Measurements from ENCODE around the gene SPTSSA. TPM values are rescaled to one million over a fixed set of nuclear protein-coding genes. Genes with fewer than 3 reads are reported as not detected.

The SPTSSA gene
- total and polyA plus RNA-seq, 2 donors (not counting 1 experiment from before 2014, with no cell fraction given): 3.8 to 6.9 TPM

- H4K20me1 ChIP-seq (ENCODE audit: control insufficient read depth, insufficient read depth, low read length, poor library complexity, severe bottlenecking): no peaks in the 10 kb centered on the region
- H3K27ac Mint-ChIP-seq: no peak overlapping the region
- no peaks in the 10 kb centered on the region for H3K9me3 Mint-ChIP-seq (ENCODE audit: insufficient read depth)
- H3K4me3 Mint-ChIP-seq: no peak overlapping the region
- ChIA-PET POLR2A (no interaction called here), CTCF (no interaction called here)
- no peak overlapping the region for H3K27ac ChIP-seq (ENCODE audit: low read length in 2 of 2)
- no peak overlapping the region for H3K4me2 ChIP-seq (replicated peaks; ENCODE audit: low read depth, low read length, poor library complexity, severe bottlenecking)
- no peaks in the 10 kb centered on the region for H3K4me1 Mint-ChIP-seq
- no peak overlapping the region for H2AFZ ChIP-seq (ENCODE audit: insufficient read depth, low read depth, low read length, poor library complexity, severe bottlenecking)
- WGBS (ENCODE audit: insufficient coverage): 85% methylated on average over 8 of the region's 14 CpGs
- intact Hi-C loops (cut with micrococcal nuclease): no loop called here
- no peaks in the 10 kb centered on the region for H3K27me3 ChIP-seq (replicated peaks in 1 of 4; ENCODE audit: control extremely low read depth in 1 of 4, control insufficient read depth in 3 of 4, insufficient read depth in 4 of 4, low read length in 3 of 4)
- ATAC-seq (ENCODE audit: low read depth): no peak
- H3K9me3 ChIP-seq (ENCODE audit: control extremely low read depth in 1 of 3, control insufficient read depth in 2 of 3, insufficient read depth in 1 of 3, low read length in 2 of 3): no peaks in the 10 kb centered on the region
- DNase-seq: no peak
- H3K9ac ChIP-seq (ENCODE audit: low read length): no peak overlapping the region
- no peaks in the 10 kb centered on the region for H3K4me1 ChIP-seq (ENCODE audit: control insufficient read depth in 2 of 2, insufficient read depth in 2 of 2, low read length in 2 of 2)
- H3K36me3 ChIP-seq (replicated peaks in 1 of 2; ENCODE audit: control extremely low read depth in 1 of 2, control insufficient read depth in 1 of 2, extremely low read depth in 1 of 2, insufficient read depth in 2 of 2, low read length in 1 of 2): no peaks in the 10 kb centered on the region
- TF ChIP-seq EZH2 (IDR thresholded peaks at IDR 0.05; ENCODE audit: borderline replicate concordance, insufficient read depth, low read depth, low read length, poor library complexity, severe bottlenecking) (no peak), CTCF (IDR thresholded peaks at IDR 0.05) (no peak)
- H3K4me3 ChIP-seq (ENCODE audit: control extremely low read depth in 1 of 5, extremely low read depth in 1 of 5, insufficient read depth in 1 of 5, low read depth in 2 of 5, low read length in 4 of 5): no peak overlapping the region
- H3K27me3 Mint-ChIP-seq: no peaks in the 10 kb centered on the region
- no peaks in the 10 kb centered on the region for H3K79me2 ChIP-seq (ENCODE audit: control insufficient read depth, insufficient read depth, low read length)
Observed at GRCh38 chr14:34496679-34497513, 34.9 kb upstream of the SPTSSA start.

- TF ChIP-seq EZH2 (IDR thresholded peaks at IDR 0.05; ENCODE audit: borderline replicate concordance, insufficient read depth, low read depth, low read length, poor library complexity, severe bottlenecking): no peak
- no peak for TF ChIP-seq CTCF (IDR thresholded peaks at IDR 0.05)
- H3K27ac ChIP-seq (ENCODE audit: low read length in 2 of 2): no peak overlapping the region
- ChIA-PET CTCF (no interaction called here), POLR2A (no interaction called here)
- Mint-ChIP-seq H3K27me3 (peaks cover 3% of the 10 kb centered on the region), H3K4me3 (no peak overlapping the region), H3K9me3 (ENCODE audit: insufficient read depth) (no peaks in the 10 kb centered on the region), H3K4me1 (no peaks in the 10 kb centered on the region), H3K27ac (no peak overlapping the region)
- H3K4me1 ChIP-seq (ENCODE audit: control insufficient read depth in 2 of 2, insufficient read depth in 2 of 2, low read length in 2 of 2): no peaks in the 10 kb centered on the region
- no peak overlapping the region for H3K4me2 ChIP-seq (replicated peaks; ENCODE audit: low read depth, low read length, poor library complexity, severe bottlenecking)
- no peak overlapping the region for H3K4me3 ChIP-seq (ENCODE audit: control extremely low read depth in 1 of 5, extremely low read depth in 1 of 5, insufficient read depth in 1 of 5, low read depth in 2 of 5, low read length in 4 of 5)
- no peak overlapping the region for H2AFZ ChIP-seq (ENCODE audit: insufficient read depth, low read depth, low read length, poor library complexity, severe bottlenecking)
- ATAC-seq (ENCODE audit: low read depth) (no peak), DNase-seq (no peak)
- H4K20me1 ChIP-seq (ENCODE audit: control insufficient read depth, insufficient read depth, low read length, poor library complexity, severe bottlenecking): no peaks in the 10 kb centered on the region
- no peaks in the 10 kb centered on the region for H3K9me3 ChIP-seq (ENCODE audit: control extremely low read depth in 1 of 3, control insufficient read depth in 2 of 3, insufficient read depth in 1 of 3, low read length in 2 of 3)
- intact Hi-C loops (cut with micrococcal nuclease): no loop called here
- H3K27me3 ChIP-seq (replicated peaks in 1 of 4; ENCODE audit: control extremely low read depth in 1 of 4, control insufficient read depth in 3 of 4, insufficient read depth in 4 of 4, low read length in 3 of 4): no peaks in the 10 kb centered on the region
- H3K36me3 ChIP-seq (replicated peaks in 1 of 2; ENCODE audit: control extremely low read depth in 1 of 2, control insufficient read depth in 1 of 2, extremely low read depth in 1 of 2, insufficient read depth in 2 of 2, low read length in 1 of 2): no peaks in the 10 kb centered on the region
- H3K9ac ChIP-seq (ENCODE audit: low read length): no peak overlapping the region
- no peaks in the 10 kb centered on the region for H3K79me2 ChIP-seq (ENCODE audit: control insufficient read depth, insufficient read depth, low read length)
- WGBS (ENCODE audit: insufficient coverage): 96% methylated on average over 8 of the region's 11 CpGs
Observed at GRCh38 chr14:34496007-34496678, 34.1 kb upstream of the SPTSSA start.

Measured in B cell (primary cell).